ENCODE data around the gene RAB12.

GRCh38 chr18:8571399-8571798 is 37.8 kb upstream of the RAB12 start:
- no peak for TF ChIP-seq POLR2AphosphoS5 (IDR thresholded peaks at IDR 0.05; ENCODE audit: low read depth, low read length)
- no peak for TF ChIP-seq SIN3A (IDR thresholded peaks at IDR 0.05; ENCODE audit: borderline replicate concordance, insufficient read depth, low read length)
- no peak for TF ChIP-seq TAF1 (IDR thresholded peaks at IDR 0.05; ENCODE audit: borderline replicate concordance, insufficient read depth, low read length)
- no peak for TF ChIP-seq REST (IDR thresholded peaks at IDR 0.05; ENCODE audit: insufficient read depth in 1 of 2, low read depth in 2 of 2, low read length in 2 of 2)
- TF ChIP-seq FOXP2 (optimal IDR thresholded peaks at IDR 0.05; ENCODE audit: borderline replicate concordance, extremely low read depth, extremely low read length, insufficient read depth) = no peak

Data from PFSK-1 (cell line).